ENCODE measurements around the gene THSD4.

Gene THSD4

GRCh38 chr15:71612869-71613268 lies 497.6 kb downstream of the THSD4 start:
- no peak for TF ChIP-seq CTCF (IDR thresholded peaks at IDR 0.05)

- TF ChIP-seq CTCF (IDR thresholded peaks at IDR 0.05), result no peak
Measured at GRCh38 chr15:71623111-71623510, 507.8 kb downstream of the THSD4 start.

- no peak for TF ChIP-seq CTCF (IDR thresholded peaks at IDR 0.05)
Measured at GRCh38 chr15:71626596-71627088, 511.4 kb downstream of the THSD4 start.

GRCh38 chr15:71627188-71627587 lies 511.9 kb downstream of the THSD4 start:
- no peak for TF ChIP-seq CTCF (IDR thresholded peaks at IDR 0.05)

GRCh38 chr15:71627604-71628003 lies 512.3 kb downstream of the THSD4 start:
- no peak for TF ChIP-seq CTCF (IDR thresholded peaks at IDR 0.05)

GRCh38 chr15:71628988-71629770 lies 513.9 kb downstream of the THSD4 start:
- TF ChIP-seq CTCF (IDR thresholded peaks at IDR 0.05), result no peak

- TF ChIP-seq CTCF (IDR thresholded peaks at IDR 0.05), result no peak
Measured at GRCh38 chr15:71629781-71630474, 514.7 kb downstream of the THSD4 start.

All from LNCAP (cell line).